SH-SY5Y (cell line): ENCODE data around the gene LRRC45.

Experiments
- GATA2 ChIP-seq: IDR thresholded peaks from 2 replicates; pipeline ENCODE4 v1.6.1; 2011; ENCODE audit warnings: mild to moderate bottlenecking, low read depth, low read length
- GATA3 ChIP-seq: IDR thresholded peaks from 2 replicates; pipeline ENCODE4 v1.6.1; 2011; ENCODE audit warnings: low read depth, mild to moderate bottlenecking, low read length, moderate library complexity

DNA sequence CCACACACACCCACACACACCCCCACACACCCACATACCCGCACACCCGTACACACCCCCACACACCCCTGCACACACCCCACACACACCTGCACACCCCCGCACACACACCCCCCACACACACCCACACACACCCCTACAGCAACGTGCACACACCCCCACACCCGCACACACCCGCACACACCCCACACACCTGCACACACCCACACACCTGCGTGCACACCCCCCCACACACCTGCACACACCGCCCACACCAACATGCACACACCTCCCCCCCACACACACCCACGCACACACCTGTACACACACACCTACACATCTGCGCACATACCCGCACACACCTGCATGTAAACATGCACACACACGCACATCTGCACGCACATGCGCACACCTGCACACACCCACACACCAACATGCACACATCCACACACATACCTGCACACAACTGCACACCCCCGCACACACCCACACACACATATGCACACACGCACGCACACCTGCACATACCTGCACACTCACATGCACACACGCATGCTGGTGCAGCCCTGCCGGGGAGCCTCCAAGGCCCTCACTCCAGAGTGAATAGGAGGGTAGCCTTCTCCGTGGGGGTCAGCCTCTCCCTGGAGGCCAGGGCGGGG lies 38.2 kb upstream of the LRRC45 start:
- TF ChIP-seq GATA2: no peak
- no peak for TF ChIP-seq GATA3
